Sigmoid colon (tissue), 7 donors: Measurements from ENCODE around the gene HPCAL1. TPM values are rescaled to one million over a fixed set of nuclear protein-coding genes. Genes with fewer than 3 reads are reported as not detected.

Experiments used
- DNase-seq: peaks from one replicate; pipeline ENCODE4 v3.0.0-alpha.2; 2019
- H3K27ac ChIP-seq, 4 donors: fragments of 200-600 bp; sonication (generic); one replicate each; pipeline ENCODE4 v1.5.1; 2016 to 2019; ENCODE audit warnings: mild to moderate bottlenecking in 1 of 4
- H3K27me3 ChIP-seq, 3 donors: fragments of 200-600 bp; sonication (generic); one replicate each; pipeline ENCODE4 v1.5.1; 2019; ENCODE audit warnings: mild to moderate bottlenecking in 1 of 3
- H3K36me3 ChIP-seq, 4 donors: fragments of 200-600 bp; sonication (generic); one replicate each; pipeline ENCODE4 v1.5.1; 2016 to 2019
- H3K4me1 ChIP-seq, 4 donors: fragments of 200-600 bp; sonication (generic); one replicate each; pipeline ENCODE4 v1.5.1; 2017 to 2019
- H3K4me3 ChIP-seq, 4 donors: fragments of 200-600 bp; sonication (generic); one replicate each; pipeline ENCODE4 v1.5.1; 2017 to 2019; ENCODE audit warnings: mild to moderate bottlenecking in 2 of 4, moderate library complexity in 1 of 4
- H3K9me3 ChIP-seq, 4 donors: fragments of 200-600 bp in 3 of 4; sonication (generic) in 3 of 4; one replicate each; pipeline versions ENCODE4 v1.5.1 to v1.6.1; 2013 to 2019
- CTCF ChIP-seq, 4 experiments: fragments of 450-650 bp in 3 of 4; fragments of 200-600 bp in 1 of 4; IDR thresholded peaks; one replicate each; pipeline ENCODE4 v1.5.1; 2016 to 2019; ENCODE audit warnings: antibody characterized with exemption in 4 of 4, mild to moderate bottlenecking in 3 of 4, moderate library complexity in 2 of 4
- EP300 ChIP-seq, 4 donors: sonication (generic); formaldehyde crosslinking; IDR thresholded peaks; one replicate each; pipeline ENCODE4 v1.6.1; 2017; ENCODE audit warnings: antibody characterized with exemption in 4 of 4
- POLR2A ChIP-seq, 2 donors: fragments of 450-650 bp; IDR thresholded peaks; one replicate each; pipeline ENCODE4 v1.6.1; 2016; ENCODE audit warnings: antibody characterized with exemption in 2 of 2, mild to moderate bottlenecking in 2 of 2, moderate library complexity in 2 of 2
- POLR2AphosphoS5 ChIP-seq, 4 donors: sonication (generic); formaldehyde crosslinking; IDR thresholded peaks; one replicate each; pipeline ENCODE4 v1.6.1; 2017; ENCODE audit warnings: antibody characterized with exemption in 4 of 4
- WGBS, 2 donors: extraction: QIAGEN DNeasy Blood & Tissue Kit; methylation state at CpG; one replicate each; pipeline ENCODE4 v1.1.7; 2013; 5-methylcytosine and 5-hydroxymethylcytosine counted together
- intact Hi-C: fragments of 100-400 bp; cut with DNase I; formaldehyde crosslinking; loops from one replicate; pipeline ENCODE4 v1.15.1; 2023
- polyA plus RNA-seq, 3 donors: library from polyadenylated mRNA; stranded (reverse); fragments of 200-250 nt; gene quantifications; one replicate each; pipeline ENCODE4 v1.2.3, GENCODE V29; 2013
- total RNA-seq, 4 donors: library from RNA; depleted of rRNA; stranded (reverse); fragments of >200 nt; gene quantifications; one replicate each; pipeline ENCODE4 v1.1.0, GENCODE V29; 2016
- donor health status: healthy with polysubstance abuse.
- donor health status: Bipolar disorder and iron deficiency.
- donor health status: healthy.

HPCAL1 gene
- total and polyA plus RNA-seq, 7 donors, result 27.7 to 115 (median 46.0) TPM

DNA sequence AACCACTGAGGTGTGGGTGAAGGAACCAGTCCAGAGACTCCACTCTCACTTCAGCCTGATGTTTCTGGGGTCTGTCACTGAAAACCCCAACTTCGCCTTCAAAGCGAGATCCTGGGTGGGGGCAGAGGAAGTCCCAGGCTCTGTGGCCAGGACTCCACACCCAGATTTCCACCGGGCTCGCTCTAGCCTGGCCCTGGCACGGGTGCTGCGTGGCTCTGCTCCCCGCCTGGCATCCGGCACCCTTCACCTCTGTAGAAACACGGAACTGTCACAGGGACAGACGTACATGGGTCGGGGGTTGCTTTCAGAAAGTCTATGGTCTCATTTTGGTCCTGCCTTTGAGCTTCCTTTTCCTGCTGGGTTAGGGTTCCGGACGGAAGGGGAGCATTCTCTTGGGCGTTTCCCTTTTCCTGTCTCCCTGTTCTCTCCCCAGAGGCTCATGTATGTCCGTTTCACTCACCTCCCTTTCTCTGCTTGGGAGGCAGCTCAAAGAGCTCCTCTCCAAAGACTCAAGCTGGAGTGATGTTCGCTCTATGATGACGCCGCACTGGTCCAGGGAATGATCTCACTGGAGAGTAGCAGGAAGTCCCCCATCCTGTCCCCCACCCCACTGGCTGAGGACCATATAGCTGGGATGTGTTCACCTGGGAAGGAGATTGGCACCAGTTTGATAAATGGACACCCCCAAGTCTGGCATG is 103.9 kb downstream of the HPCAL1 start:
- no peak for DNase-seq
- no peaks in the 10 kb centered on the region for H3K36me3 ChIP-seq
- intact Hi-C loops, result loop anchor here (5.0 kb wide), 3 partner anchors 41 to 134 kb away; partner anchors contain the start of gene ODC1
- TF ChIP-seq CTCF (IDR thresholded peaks at IDR 0.05) (no peak), POLR2AphosphoS5 (IDR thresholded peaks at IDR 0.05) (no peak), EP300 (IDR thresholded peaks at IDR 0.05) (no peak), POLR2A (IDR thresholded peaks at IDR 0.05) (no peak)
- 79 to 90% methylated on average over 18 of the region's 18 CpGs for WGBS, 2 donors
- H3K9me3 ChIP-seq, result no peaks in the 10 kb centered on the region
- no peaks in the 10 kb centered on the region for H3K27me3 ChIP-seq
- H3K27ac ChIP-seq, result peak overlapping the region; percentile 83 to 92 (median 86)
- no peak overlapping the region for H3K4me3 ChIP-seq
- peaks cover 0 to 85% (median 69%) of the 10 kb centered on the region in 4 donors for H3K4me1 ChIP-seq

DNA sequence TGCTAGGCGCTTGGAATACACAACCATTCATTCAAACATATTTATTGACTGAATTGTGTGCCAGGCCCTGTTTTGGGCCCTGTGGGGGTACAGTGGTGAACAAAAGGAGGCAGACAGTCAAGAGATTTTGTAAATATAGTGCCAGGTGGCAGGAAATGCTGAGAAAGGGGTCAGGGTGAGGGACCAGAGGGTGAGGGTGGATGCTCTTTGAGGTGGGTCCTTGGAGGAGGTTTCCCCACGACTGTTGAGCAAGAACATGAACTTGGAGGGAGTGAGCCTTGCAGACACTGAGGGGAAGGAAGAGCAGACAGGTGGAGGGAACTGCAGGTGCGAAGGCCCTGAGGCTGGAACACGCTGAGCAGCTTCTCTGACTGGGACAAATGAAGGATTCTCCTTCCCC is 104.7 kb downstream of the HPCAL1 start:
- no peak for DNase-seq
- Histone ChIP-seq H3K27me3 (no peaks in the 10 kb centered on the region), H3K9me3 (no peaks in the 10 kb centered on the region), H3K4me1 (peaks cover 0 to 84% (median 61%) of the 10 kb centered on the region in 4 donors), H3K36me3 (no peaks in the 10 kb centered on the region), H3K4me3 (no peak overlapping the region), H3K27ac (peak overlapping the region; percentile 42 to 92 (median 84))
- intact Hi-C loops, result loop anchor here (5.0 kb wide), 3 partner anchors 40 to 135 kb away; partner anchors contain the start of gene ODC1
- 64 to 73% methylated on average over 4 of the region's 4 CpGs for WGBS, 2 donors
- no peak for TF ChIP-seq CTCF (IDR thresholded peaks at IDR 0.05)
- no peak for TF ChIP-seq POLR2AphosphoS5 (IDR thresholded peaks at IDR 0.05)
- TF ChIP-seq EP300 (IDR thresholded peaks at IDR 0.05), result no peak
- TF ChIP-seq POLR2A (IDR thresholded peaks at IDR 0.05), result no peak

- Histone ChIP-seq H3K4me3 (no peak overlapping the region), H3K27me3 (no peaks in the 10 kb centered on the region), H3K4me1 (peaks cover 0 to 84% (median 58%) of the 10 kb centered on the region in 4 donors), H3K27ac (peak overlapping the region; percentile 42 to 92 (median 84)), H3K9me3 (no peaks in the 10 kb centered on the region), H3K36me3 (no peaks in the 10 kb centered on the region)
- 26 to 34% methylated on average over 11 of the region's 11 CpGs for WGBS, 2 donors
- intact Hi-C loops, result loop anchor here (2.0 to 5.0 kb wide), 4 partner anchors 39 to 285 kb away; partner anchors contain the start of genes ODC1 and RRM2
- DNase-seq, result peak; percentile 87
- no peak for TF ChIP-seq EP300 (IDR thresholded peaks at IDR 0.05)
- no peak for TF ChIP-seq CTCF (IDR thresholded peaks at IDR 0.05)
- TF ChIP-seq POLR2A (IDR thresholded peaks at IDR 0.05), result no peak
These were observed 105.3 kb downstream of the HPCAL1 start for GRCh38 chr2:10407841-10408648.

- Histone ChIP-seq H3K27ac (peak overlapping the region; percentile 42 to 92 (median 84)), H3K9me3 (no peaks in the 10 kb centered on the region), H3K36me3 (no peaks in the 10 kb centered on the region), H3K4me1 (peaks cover 0 to 87% (median 61%) of the 10 kb centered on the region in 4 donors), H3K27me3 (no peaks in the 10 kb centered on the region), H3K4me3 (no peak overlapping the region)
- TF ChIP-seq EP300 (IDR thresholded peaks at IDR 0.05) (no peak), POLR2A (IDR thresholded peaks at IDR 0.05) (no peak), CTCF (IDR thresholded peaks at IDR 0.05) (peak; percentile 80 to 97 (median 90)), POLR2AphosphoS5 (IDR thresholded peaks at IDR 0.05) (no peak)
- intact Hi-C loops, result loop anchor here (1.0 to 5.0 kb wide), 5 partner anchors 38 to 286 kb away; partner anchors contain the start of genes ODC1 and RRM2
- peak; percentile 88 for DNase-seq
- WGBS, 2 donors, result 7 to 22% methylated on average over 24 of the region's 24 CpGs
These were observed 106.2 kb downstream of the HPCAL1 start for GRCh38 chr2:10408649-10409579.
